ENCODE measurements around the gene FUT4.

DNA sequence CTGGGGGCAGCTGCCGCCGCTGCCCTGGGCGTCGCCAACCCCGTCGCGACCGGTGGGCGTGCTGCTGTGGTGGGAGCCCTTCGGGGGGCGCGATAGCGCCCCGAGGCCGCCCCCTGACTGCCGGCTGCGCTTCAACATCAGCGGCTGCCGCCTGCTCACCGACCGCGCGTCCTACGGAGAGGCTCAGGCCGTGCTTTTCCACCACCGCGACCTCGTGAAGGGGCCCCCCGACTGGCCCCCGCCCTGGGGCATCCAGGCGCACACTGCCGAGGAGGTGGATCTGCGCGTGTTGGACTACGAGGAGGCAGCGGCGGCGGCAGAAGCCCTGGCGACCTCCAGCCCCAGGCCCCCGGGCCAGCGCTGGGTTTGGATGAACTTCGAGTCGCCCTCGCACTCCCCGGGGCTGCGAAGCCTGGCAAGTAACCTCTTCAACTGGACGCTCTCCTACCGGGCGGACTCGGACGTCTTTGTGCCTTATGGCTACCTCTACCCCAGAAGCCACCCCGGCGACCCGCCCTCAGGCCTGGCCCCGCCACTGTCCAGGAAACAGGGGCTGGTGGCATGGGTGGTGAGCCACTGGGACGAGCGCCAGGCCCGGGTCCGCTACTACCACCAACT is 1.0 kb downstream of the FUT4 start:
- no peak for TF ChIP-seq GATA2 (IDR thresholded peaks at IDR 0.05; ENCODE audit: low read depth, low read length)
- TF ChIP-seq GATA3 (IDR thresholded peaks at IDR 0.05; ENCODE audit: low read depth, low read length), result no peak

Data from SH-SY5Y (cell line).